ENCODE measurements around the gene CDC25A. TPM values are rescaled to one million over a fixed set of nuclear protein-coding genes. Genes with fewer than 3 reads are reported as not detected.
"Not testable (repeated sequence)": the region's sequence is repeated elsewhere in the genome, so short reads cannot be mapped to it uniquely, and the experiment has no call there.

CDC25A gene
- total RNA-seq, 1 experiment from 2014 or later, result 16.3 TPM

DNA sequence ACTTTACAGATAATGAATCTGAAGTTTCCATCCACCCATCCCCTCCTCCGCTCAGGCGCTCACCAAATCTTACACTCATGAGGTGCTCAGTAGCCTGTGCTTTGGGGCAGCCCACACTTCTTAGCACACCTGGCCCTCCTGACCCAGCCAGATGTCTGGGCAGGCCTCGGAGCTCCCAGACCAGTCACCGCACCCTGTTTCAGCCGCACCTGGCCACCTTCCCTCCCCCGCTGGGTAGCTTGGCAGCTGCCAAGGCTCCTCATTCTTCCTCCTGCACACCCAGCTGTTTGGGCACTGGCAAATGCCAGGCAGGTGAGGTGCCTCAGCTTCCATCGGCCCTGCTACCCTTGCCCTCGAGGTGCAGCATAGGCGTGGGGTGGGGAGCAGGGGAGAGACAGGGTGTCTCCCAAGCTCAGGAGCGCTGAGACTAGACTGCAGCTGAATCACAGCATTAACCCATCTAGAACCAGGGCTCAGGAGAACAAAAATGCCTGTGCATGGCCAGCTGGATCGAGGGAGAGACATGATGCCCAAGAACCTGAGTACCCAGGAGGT, 45.8 kb downstream of the CDC25A start:
- no peak for DNase-seq (ENCODE audit: low spot score)

DNA sequence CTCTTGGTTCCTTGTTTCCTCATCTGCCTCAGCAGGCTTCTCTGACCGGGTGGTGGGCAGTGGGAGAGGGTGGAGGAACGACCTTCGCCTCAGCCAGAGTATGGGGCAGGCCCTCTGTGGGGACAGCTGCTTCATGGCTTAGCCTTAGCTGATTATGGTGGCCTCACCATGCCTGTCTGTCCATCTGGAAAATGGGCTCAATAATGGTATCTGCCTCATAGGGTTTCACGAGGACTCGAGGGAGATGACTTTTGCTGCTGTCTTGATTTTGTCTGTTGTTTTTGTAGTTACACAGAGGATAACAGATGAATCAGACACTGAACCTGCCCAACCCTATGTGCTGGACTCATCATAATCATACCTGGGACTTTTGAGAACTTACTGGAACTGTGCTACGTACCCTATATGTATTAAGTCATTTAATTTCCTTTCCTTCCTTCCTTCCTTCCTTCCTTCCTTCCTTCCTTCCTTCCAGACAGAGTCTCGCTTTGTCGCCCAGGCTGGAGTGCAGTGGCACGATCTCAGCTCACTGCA, 46.5 kb downstream of the CDC25A start:
- DNase-seq (ENCODE audit: low spot score), result no peak

DNA sequence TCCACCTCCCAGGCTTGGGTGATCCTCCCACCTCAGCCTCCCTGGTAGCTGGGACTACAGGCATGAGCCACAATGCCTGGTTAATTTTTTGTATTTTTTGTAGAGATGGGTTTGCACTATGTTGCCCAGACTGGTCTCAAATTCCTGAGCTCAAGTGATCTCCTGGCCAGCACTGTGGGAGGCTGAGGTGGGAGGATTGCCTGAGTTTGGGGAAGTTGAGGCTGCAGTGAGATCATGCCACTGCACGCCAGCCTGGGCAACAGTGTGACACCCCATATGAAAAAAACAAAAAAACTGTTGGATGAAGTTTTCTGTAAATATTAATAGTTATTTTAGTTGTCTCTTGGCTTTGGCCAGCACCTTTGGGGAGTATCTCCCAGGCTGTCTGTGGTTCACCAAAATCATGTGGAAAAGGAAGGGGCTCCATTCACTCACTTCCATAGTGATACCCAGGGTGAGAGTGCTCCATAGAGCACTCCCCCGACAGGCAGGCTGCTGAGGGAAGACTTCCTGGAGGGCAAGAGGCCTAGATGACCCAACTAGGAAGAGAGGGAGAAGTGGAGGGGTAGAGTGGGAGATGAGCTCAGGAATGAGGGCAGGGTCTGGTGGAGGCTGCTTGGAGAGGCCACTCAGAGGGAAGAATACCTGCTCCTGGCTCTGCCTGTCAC, 47.1 kb downstream of the CDC25A start:
- no peak for DNase-seq (ENCODE audit: low spot score)

DNA sequence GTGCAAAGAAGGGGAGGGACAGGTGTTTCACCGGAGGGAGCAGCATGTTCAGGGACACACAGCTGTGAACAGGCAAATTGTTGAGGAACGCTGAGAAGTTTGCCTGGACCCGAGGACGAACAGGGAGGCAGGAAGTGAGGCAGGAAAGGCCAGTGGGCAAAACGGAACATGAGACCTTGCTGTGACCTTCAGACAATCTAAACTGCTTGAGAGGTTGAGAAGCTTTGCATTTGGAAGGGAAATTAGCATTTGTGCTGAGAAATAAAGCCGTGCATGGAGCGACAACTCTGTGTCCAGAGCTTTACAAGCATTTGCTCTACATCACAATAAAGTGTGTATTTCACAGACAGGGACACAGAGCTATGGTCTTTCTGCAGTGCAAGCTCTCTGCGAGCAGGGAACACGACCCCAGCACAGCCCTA, 47.9 kb downstream of the CDC25A start:
- no peak for DNase-seq (ENCODE audit: low spot score)

DNA sequence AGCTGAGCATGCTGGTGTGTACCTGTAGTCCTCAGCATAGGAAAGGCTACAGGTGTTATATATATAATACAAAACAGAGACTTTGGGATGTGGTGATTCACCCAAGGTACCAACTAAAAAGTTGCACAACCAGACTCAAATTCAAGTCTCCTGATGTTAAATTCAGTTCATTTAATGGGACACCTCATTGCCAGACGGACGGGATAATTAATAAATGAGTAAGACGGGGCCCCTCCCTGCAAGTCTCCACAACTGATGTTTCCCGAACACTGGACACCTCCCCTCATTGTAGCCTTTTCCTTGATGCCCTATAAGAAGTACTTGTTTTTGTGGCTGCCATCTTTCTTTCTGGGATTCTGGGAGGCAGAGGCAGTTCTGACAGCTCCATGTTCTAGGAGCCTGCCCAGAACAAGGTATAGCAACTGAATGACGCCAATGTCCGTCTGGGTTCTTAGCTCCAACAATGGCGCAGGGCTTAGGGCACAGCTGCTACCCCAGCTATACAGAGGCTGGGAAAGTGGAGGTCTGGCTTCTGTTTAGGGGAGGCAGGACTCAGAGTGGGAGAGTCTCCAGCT, 50.7 kb downstream of the CDC25A start:
- no peak for DNase-seq (ENCODE audit: low spot score)

DNA sequence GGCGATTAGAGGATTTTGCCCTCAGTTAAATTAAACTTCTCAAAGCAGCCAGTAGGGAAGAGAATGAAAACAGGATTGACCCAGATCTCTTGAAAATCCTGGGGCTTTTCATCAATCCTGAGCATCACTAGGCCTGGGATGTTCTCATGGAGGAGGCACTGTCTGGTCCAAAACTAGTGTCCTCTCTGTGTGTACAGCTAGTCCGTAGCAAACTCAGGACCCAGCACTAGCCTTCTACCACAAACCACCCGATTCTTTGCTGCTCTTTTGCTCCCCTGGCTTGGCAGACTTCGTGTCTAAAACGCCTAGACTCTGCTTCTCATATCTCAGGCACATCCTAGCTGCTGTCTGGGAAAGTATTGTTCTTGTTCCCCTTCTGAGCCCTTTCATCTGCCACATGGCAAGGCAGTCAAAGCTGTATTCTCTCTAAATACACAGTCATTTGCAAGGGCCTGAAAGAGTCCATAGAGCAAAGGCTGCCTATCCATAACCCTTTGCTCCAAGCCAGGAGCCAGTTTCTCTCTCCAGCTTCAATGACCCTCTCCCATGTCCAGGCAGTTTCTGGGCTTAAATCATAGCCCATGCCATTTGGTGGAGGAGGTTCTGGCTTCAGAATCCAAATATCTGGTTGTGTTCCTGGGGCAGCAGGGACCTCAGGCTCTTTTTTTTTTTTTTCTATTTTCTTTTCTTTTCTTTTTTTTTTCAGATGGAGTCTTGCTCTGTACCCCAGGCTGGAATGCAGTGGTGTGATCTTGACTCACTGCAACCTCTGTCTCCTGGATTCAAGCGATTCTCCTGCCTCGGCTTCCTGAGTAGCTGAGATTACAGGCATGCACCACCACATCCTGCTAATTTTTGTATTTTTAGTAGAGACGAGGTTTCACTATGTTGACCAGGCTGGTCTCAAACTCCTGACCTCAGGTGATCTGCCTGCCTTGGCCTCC, 52.4 kb downstream of the CDC25A start:
- no peak for DNase-seq (ENCODE audit: low spot score)

DNA sequence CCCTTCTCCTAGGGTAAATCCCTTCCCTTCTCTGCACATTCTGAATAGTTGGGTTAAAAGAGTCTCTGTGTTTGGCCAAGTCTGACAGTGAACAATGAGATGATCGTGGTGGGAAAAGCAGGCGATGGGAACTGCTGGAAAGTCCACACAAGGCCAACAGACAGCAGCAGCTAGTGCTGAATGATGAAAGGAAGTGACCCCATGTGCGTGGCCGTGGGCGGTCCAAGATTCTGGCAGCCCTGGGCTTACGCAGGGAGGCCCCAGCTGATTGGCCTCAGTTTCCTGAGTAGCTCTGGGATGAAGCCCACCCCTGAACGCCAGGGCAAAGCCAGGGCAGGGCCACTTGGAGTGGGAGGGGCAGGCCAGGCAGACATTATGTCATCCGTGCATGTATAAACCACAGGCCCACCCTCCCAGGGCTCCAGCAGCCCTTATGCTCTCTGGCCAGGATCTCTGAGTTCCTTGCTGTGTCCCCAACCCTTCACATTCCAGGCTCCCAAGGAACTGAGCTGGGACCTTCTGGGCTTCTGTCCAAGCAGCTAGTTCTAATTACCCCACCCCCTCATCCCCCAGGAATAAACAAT, 57.8 kb downstream of the CDC25A start:
- no peak for DNase-seq (ENCODE audit: low spot score)

DNA sequence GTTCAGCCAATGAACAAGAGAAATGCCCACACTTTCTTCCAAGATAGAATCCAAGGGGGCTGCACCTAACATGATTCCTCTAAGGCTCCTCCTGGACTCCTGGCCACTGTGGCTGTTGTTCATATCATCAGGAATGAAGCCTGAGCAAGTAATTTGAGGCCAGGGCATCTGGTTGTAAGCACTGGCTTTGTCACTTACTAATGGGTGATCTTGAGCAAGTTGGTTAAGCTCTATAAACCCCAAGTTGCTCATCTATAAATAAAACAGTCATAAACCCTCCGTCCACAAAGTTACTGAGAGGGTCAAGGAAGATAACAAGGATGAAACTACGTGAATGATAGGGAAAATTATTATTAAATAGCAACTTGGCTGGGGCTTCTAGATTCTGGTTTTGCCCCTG, 58.3 kb downstream of the CDC25A start:
- no peak for DNase-seq (ENCODE audit: low spot score)

DNA sequence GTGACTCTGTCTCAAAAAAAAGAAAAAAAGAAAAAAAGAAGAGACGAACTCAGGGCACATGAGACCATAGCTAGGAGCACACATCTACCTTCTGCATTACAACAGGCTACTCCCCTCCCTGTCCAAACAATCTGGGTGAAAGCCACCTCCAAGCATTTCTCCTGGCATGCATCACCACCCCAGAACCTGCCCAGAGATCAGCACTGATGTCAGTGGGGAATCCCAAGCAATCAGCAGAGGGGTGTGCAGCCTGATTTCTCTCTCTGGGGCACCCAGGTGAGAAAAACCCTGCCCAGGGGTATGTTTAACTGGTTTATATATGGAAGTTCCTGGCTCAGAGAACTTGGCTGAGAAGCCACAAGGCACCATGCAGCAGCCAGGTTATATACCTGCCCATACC, 59.4 kb downstream of the CDC25A start:
- no peak for DNase-seq (ENCODE audit: low spot score)

DNA sequence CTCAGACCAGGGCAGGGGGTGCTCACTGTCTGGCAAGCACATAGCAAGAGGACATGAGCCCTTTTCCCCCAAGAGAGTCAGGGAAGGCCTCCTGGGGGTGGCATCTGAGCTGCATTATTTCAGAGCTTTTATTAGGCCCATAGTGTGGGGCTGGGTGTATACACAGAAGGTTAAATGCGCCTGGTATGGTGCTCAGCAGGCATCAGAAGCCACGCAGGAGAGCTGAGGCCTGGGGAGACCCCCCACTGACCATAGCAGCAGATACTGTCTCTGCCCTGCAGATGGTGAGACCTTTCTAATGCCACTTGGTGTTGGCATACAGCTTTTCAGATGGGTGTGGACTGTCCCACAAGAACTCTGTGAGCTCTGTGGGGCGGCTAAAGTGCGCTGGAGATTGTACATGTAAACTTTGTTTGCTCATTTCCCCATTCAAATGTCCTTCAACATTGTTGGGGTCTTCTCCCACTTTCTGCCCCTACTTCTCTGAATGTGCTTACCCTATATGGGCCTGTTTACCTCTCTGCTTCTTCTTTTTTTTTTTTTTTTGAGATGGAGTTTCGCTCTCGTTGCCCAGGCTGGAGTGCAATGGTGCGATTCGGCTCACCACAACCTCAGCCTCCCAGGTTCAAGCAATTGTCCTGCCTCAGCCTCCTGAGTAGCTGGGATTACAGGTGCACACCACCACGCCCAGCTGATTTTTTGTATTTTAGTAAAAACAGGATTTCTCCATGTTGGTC, 62.2 kb downstream of the CDC25A start:
- no peak for DNase-seq (ENCODE audit: low spot score)

DNA sequence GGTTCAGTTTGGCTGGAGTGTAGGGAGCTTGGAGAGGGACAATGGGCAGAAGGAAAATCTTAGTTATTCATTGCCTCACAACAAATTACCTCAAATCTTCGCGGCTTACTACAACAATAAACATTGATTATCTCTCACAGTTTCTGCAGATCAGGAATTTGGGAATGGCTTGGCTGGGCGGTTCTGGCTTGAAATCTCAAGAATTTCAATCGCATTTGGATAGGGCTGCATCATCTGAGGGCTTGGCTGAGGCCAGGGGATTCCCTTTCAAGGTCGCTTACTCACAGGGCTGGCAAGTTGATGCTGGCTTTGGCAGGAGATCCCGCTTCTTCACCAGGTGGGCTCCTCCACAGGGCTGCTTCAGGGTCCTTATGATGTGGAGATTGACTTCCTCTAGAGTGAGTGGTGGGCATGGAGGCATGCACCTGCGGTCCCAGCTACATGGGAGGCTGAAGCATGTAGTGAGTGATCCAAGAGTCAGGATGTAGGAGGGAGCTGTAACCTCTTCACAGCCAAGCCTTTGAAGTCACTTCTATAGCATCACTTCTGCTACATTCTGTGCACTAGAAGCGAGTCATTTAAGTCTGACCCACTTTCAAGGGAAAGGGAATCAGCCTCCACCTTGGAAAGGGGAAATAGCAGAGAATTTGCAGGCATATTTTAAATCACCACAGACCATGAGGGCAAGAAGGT, 63.1 kb downstream of the CDC25A start:
- no peak for DNase-seq (ENCODE audit: low spot score)

DNA sequence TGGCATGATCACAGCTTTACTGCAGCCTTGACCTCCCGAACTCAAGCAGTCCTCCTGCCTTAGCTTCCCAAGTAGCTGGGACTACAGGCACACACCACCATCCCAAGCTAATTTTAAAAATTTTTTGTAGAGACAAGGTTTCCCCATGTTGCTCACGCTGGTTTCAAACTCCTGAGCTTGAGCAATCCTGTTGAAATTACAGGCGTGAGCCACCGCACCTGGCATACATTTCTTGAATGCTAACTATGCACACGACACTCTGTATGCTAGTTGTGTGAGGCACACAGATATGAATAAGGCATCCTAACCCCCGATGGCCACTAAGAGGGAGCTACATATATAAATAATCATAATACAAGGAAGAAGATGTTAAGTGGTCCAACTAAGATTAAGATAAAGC, 64.9 kb downstream of the CDC25A start:
- DNase-seq (ENCODE audit: low spot score), result no peak

DNA sequence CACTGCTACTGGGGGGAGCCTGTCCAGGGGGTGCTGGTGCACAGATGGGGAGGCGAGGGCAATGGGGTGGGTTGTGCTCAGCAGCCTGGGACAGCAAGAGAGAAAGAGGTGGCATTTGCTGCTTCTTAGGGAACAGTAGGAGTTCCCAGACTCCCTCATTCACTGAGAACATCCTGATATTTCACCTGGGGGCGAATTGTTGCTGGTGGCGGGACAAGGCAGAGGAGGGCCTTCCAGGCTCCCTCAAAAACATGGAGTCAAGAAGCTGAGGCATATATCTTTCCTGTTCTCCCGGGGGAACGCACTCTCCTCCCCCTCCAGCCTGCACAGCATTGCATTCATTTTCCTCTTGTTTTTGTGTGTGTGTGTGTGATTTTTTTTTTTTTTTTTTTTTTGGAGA, 65.7 kb downstream of the CDC25A start:
- no peak for DNase-seq (ENCODE audit: low spot score)

DNA sequence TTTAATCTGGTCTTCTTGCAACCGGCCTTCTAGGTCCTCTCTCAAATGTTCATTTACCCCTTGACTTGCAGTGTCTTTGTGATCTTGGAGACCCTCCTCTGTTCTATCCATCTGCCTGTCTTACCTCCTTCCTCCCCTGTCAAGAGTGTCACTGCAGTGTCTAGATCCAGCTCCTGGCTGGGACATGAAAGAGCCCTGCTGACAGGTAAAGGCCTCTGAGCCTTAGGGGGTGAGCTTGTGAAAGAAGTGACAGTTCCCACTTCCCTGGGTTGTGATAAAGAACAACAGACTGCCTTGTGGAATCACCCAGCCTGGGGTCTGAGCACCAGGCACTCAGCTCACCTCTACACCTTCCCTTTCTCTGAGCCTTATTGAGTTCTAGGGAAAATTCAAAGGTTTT, 68.0 kb downstream of the CDC25A start:
- no peak for DNase-seq (ENCODE audit: low spot score)

DNA sequence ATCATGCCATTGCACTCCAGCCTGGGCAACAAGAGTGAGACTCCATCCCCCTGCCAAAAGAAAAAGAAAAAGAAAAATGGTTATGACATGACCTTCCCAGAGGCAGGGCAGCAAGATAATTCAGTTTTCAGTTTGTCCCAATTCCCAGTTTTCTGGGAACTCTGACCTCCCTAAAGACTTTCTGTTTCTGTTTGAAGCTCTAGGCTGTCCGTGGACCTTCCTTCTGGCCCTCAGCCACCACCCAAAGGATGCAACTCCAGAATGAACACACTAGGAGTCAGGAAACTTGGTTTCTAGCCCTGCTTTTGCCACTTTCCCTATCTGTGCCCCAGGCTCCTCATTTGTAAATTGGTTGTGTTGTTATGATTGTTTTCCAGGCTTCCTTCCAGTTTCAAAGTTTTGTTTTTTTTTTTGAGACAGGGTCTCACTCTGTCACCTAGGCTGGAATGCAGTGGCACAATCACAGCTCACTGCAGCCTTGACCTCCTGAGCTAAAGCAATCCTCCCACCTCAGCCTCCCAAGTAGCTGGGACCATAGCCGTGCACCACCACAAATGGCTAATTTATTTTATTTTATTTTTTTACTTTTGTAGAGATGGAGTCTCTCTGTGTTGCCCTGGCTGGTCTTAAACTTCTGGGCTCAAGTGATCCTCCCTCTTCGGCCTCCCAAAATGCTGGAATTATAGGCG, 68.6 kb downstream of the CDC25A start:
- DNase-seq (ENCODE audit: low spot score), result no peak

DNA sequence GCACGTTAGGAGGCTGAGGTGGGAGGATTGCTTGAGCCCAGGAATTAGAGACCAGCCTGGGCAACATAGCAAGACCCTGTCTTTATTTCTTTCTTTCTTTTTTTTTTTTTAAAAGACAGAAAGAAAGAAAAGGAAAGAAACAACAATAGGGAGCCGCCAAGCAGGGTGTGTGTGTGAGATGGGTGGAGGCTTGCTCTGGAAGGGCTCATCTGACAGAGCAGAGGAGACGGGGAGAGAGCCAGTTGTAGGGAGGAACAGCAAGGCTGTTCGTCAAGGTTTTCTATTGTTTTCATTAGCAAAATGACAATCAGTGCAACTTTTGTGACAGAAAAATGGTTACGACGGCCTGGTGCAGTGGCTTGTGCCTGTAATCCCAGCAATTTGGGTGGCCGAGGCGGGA, 69.3 kb downstream of the CDC25A start:
- no peak for DNase-seq (ENCODE audit: low spot score)

DNA sequence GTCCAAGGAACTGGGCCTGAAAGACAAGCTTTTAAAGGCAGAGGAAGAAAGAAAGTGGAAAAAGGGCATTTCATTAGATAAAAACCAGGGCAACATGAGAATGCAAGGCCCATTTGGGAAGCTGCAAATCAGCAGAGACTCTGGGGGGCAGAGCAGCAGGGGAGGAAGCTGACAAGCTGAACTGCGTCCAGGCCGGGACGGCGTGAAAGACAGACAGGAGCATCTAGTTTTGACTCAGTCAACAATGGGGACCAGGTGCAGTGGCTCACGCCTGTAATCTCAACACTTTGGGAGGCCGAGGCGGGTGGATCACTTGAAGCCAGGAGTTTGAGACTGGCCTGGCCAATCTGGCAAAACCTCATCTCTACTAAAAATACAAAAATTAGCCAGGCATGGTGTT, 69.9 kb downstream of the CDC25A start:
- no peak for DNase-seq (ENCODE audit: low spot score)

DNA sequence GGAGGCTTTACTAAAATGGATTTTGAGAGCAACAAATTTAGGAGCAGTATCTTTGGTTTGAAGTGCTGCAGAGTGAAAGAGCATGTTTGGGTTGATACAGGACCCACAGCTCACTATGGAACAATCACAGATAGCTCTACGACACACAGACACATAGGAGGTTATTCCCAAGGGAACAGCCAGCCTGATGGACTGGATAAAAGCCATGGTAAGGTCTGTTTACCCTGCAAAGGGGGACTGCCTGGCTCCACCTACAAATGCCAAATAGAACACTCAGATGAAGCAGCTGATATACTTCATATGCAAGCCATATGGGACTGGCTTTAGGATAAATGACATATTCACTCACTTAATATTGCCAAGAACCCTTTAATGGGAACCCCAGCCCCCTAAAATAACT, 75.4 kb downstream of the CDC25A start:
- no peak for DNase-seq (ENCODE audit: low spot score)

DNA sequence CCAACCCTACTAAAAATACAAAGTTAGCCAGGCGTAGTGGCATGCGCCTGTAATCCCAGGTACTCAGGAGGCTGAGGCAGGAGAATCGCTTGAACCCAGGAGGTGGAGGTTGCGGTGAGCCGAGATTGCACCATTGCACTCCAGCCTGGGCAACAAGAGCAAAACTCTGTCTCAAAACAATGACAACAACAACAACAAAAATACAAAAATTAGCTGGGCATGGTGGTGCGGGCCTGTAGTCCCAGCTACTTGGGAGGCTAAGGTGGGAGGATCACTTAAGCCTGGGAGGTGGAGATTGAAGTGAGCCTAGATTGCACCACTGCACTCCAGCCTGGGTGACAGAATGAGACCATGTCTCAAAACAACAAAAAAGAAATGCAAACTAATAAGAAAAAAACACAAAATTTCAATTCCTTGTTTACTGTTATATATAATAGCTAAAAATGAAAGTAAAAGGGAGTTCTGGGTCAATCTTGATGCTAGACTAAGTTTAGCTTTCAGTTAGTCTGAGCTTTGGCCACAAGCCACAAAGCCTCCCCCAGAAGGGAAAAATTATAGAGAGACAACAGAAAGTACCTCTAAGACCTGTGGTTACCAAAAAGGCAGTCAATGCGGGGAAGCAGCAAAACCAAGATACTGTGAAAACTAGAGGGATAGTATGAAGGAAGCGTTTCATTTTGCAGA, 76.0 kb downstream of the CDC25A start:
- not testable (repeated sequence) for DNase-seq (ENCODE audit: low spot score)
